Measurements from ENCODE around the gene PLEKHA7. TPM values are rescaled to one million over a fixed set of nuclear protein-coding genes. Genes with fewer than 3 reads are reported as not detected.

Gene PLEKHA7
- total RNA-seq, 2 donors from 2014 or later = 10.8 to 17.6 TPM

DNA sequence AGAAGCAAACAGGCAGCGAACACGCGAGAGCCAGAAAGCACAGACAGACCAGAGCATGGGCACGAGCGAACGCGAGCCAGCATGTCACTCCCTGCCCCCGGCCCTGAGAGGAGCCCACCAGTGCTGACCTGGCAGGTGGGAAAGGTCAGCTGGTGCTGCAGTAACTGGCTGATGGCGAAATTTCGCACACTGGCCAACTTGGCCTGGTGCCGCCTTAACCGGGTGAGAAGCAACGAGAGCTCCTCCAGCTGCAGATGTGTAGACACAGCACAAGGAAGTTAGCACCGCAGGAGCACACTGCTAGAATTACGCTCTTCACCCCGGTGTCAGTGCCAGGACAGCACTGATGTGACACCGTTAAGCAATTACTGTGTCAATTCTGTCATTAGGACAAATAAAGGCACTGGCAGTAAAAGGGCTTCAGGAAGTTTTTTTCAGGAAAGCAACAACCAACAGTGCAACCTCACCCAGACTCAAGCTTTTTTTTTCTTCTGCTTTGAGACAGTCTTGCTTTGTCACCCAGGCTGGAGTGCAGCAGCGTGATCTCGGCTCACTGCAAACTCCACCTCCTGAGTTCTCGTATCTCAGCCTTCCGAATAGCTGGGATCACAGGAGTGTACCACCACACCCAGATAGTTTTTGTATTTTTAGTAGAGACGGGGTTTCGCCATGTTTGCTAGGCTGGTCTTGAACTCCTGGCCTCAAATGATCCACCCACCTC is 199.0 kb downstream of the PLEKHA7 start:
- no peak for ATAC-seq (ENCODE audit: insufficient number of reproducible peaks, low FRiP score, low read depth)
- Histone ChIP-seq H3K36me3 (no peaks in the 10 kb centered on the region), H3K4me1 (ENCODE audit: control insufficient read depth in 1 of 2, low read depth in 2 of 2) (peaks cover 0 to 14% of the 10 kb centered on the region in 2 donors), H3K27ac (no peak overlapping the region), H3K4me3 (no peak overlapping the region), H3K9me3 (no peaks in the 10 kb centered on the region), H3K27me3 (replicated peaks; ENCODE audit: insufficient read depth) (no peaks in the 10 kb centered on the region)
- TF ChIP-seq, protein P1, sequence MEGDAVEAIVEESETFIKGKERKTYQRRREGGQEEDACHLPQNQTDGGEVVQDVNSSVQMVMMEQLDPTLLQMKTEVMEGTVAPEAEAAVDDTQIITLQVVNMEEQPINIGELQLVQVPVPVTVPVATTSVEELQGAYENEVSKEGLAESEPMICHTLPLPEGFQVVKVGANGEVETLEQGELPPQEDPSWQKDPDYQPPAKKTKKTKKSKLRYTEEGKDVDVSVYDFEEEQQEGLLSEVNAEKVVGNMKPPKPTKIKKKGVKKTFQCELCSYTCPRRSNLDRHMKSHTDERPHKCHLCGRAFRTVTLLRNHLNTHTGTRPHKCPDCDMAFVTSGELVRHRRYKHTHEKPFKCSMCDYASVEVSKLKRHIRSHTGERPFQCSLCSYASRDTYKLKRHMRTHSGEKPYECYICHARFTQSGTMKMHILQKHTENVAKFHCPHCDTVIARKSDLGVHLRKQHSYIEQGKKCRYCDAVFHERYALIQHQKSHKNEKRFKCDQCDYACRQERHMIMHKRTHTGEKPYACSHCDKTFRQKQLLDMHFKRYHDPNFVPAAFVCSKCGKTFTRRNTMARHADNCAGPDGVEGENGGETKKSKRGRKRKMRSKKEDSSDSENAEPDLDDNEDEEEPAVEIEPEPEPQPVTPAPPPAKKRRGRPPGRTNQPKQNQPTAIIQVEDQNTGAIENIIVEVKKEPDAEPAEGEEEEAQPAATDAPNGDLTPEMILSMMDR (IDR thresholded peaks at IDR 0.05) = no peak
- DNase-seq (ENCODE audit: low spot score) = no peak

- Histone ChIP-seq H3K9me3 (no peaks in the 10 kb centered on the region), H3K4me1 (ENCODE audit: control insufficient read depth in 1 of 2, low read depth in 2 of 2) (peaks cover 0 to 17% of the 10 kb centered on the region in 2 donors), H3K4me3 (no peak overlapping the region), H3K27ac (no peak overlapping the region), H3K27me3 (replicated peaks; ENCODE audit: insufficient read depth) (no peaks in the 10 kb centered on the region), H3K36me3 (no peaks in the 10 kb centered on the region)
- TF ChIP-seq, protein P1 (IDR thresholded peaks at IDR 0.05) = no peak
- no peak for ATAC-seq (ENCODE audit: insufficient number of reproducible peaks, low FRiP score, low read depth)
- no peak for DNase-seq (ENCODE audit: low spot score)
Observed at GRCh38 chr11:16814410-16815046, 199.7 kb downstream of the PLEKHA7 start.

GRCh38 chr11:16813126-16813525 is 201.1 kb downstream of the PLEKHA7 start:
- TF ChIP-seq, protein P1 (IDR thresholded peaks at IDR 0.05) = no peak
- no peaks in the 10 kb centered on the region for H3K27me3 ChIP-seq (replicated peaks; ENCODE audit: insufficient read depth)
- DNase-seq (ENCODE audit: low spot score) = no peak
- H3K36me3 ChIP-seq = no peaks in the 10 kb centered on the region
- peaks cover 0 to 17% of the 10 kb centered on the region in 2 donors for H3K4me1 ChIP-seq (ENCODE audit: control insufficient read depth in 1 of 2, low read depth in 2 of 2)
- no peaks in the 10 kb centered on the region for H3K9me3 ChIP-seq
- no peak overlapping the region for H3K4me3 ChIP-seq
- no peak for ATAC-seq (ENCODE audit: insufficient number of reproducible peaks, low FRiP score, low read depth)
- H3K27ac ChIP-seq = no peak overlapping the region

- H3K27ac ChIP-seq = no peak overlapping the region
- H3K27me3 ChIP-seq (replicated peaks; ENCODE audit: insufficient read depth) = no peaks in the 10 kb centered on the region
- no peaks in the 10 kb centered on the region for H3K36me3 ChIP-seq
- no peaks in the 10 kb centered on the region for H3K9me3 ChIP-seq
- DNase-seq (ENCODE audit: low spot score) (no peak), ATAC-seq (ENCODE audit: insufficient number of reproducible peaks, low FRiP score, low read depth) (no peak)
- no peak overlapping the region for H3K4me3 ChIP-seq
- TF ChIP-seq, protein P1 (IDR thresholded peaks at IDR 0.05) = no peak
- H3K4me1 ChIP-seq (ENCODE audit: control insufficient read depth in 1 of 2, low read depth in 2 of 2) = peaks cover 0 to 17% of the 10 kb centered on the region in 2 donors
Observed at GRCh38 chr11:16812274-16812673, 201.9 kb downstream of the PLEKHA7 start.

DNA sequence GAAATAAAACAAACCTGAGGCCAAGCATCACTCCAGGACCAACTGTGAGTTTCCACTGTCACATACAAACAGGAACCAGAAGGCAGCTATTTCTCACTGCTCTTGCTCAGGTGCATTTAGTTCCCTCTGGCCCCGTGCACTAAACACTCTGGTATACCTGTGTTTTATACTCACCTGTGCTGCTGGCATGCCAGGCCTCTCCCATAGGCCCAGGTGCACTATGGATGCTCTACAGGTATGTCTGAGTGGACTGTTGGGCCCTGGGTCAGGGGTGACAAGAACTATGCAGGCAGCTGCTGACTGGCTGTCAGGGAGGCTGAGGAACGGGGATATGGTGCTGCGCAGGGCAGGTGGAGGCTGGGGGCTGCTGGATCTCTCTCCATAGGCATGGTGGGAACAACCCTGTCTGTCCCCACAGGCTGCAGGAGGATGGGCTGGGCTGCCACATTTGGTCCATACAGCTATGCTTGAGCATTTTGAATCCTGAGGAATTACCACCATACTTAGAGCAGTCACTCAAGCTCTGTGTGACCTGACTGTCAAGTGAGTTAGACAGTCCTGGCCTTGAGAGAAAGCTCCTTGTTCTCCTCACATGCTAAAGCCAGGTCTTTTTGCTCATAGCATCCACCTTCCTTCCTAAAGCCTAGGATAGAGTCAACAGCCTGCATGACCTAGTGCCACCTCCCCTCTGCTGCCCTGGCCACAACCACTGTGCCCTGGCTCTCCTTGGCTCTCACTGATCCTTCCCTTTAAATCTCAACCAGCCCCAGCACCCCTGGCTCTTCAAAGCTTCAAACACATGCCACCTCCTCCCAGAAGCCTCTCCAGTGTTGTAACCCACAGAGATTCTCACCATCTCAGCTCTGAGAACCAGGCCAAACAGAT is 202.8 kb downstream of the PLEKHA7 start:
- Histone ChIP-seq H3K4me1 (ENCODE audit: control insufficient read depth in 1 of 2, low read depth in 2 of 2) (peaks cover 5 to 26% of the 10 kb centered on the region in 2 donors), H3K36me3 (no peaks in the 10 kb centered on the region), H3K27me3 (replicated peaks; ENCODE audit: insufficient read depth) (no peaks in the 10 kb centered on the region), H3K27ac (no peak overlapping the region), H3K4me3 (no peak overlapping the region), H3K9me3 (no peaks in the 10 kb centered on the region)
- ATAC-seq (ENCODE audit: insufficient number of reproducible peaks, low FRiP score, low read depth) = no peak
- no peak for DNase-seq (ENCODE audit: low spot score)
- TF ChIP-seq, protein P1 (IDR thresholded peaks at IDR 0.05) = no peak
